IMR-90 (cell line): ENCODE data around the gene HFE. TPM values are rescaled to one million over a fixed set of nuclear protein-coding genes. Genes with fewer than 3 reads are reported as not detected.

Experiments used
- ATAC-seq: fragments of 200-7000 bp; cut with Tn5 transposase; 2 replicates; pipeline ENCODE4 v1.9.1; 2020; ENCODE audit warnings: low read depth, mild to moderate bottlenecking, moderate library complexity
- BruUV-seq: library from RNA; stranded (reverse); fragments of 400-500 nt; replicated peaks from 2 replicates; lab custom pipeline; 2021; lab: Mats Ljungman, UMichigan
- CTCF ChIA-PET: fragments of 300-600 bp; formaldehyde crosslinking; extraction: SDS; loops from one replicate; lab custom pipeline; 2021; ENCODE audit warnings: antibody characterized with exemption; lab: Yijun Ruan, JAX
- POLR2A ChIA-PET: fragments of 300-600 bp; sonication (Branson Sonifier 250); formaldehyde crosslinking; loops from one replicate; lab custom pipeline; 2022; ENCODE audit warnings: antibody characterized with exemption; ENCODE audit not compliant: unreplicated experiment; lab: Charles Lee
- DNase-seq: peaks from one replicate; pipeline ENCODE4 v3.0.0; 2013
- H2AFZ ChIP-seq: replicated peaks from 2 replicates; pipeline ENCODE3; 2013; ENCODE audit warnings: low read length, mild to moderate bottlenecking; ENCODE audit not compliant: poor library complexity
- H2AK5ac ChIP-seq: 2 replicates; pipeline ENCODE4 v1.6.1; 2013; ENCODE audit warnings: low read depth, low read length, inconsistent platforms
- H2AK9ac ChIP-seq: replicated peaks from 2 replicates; pipeline ENCODE3; 2013; ENCODE audit warnings: mild to moderate bottlenecking, low read depth, low read length, moderate library complexity; ENCODE audit not compliant: poor library complexity
- H2BK120ac ChIP-seq: 2 replicates; pipeline ENCODE4 v1.6.1; 2013; ENCODE audit warnings: low read depth, low read length, inconsistent platforms
- H2BK15ac ChIP-seq: 3 replicates; pipeline ENCODE4 v1.6.1; 2013; ENCODE audit warnings: low read depth, low read length, inconsistent platforms
- H2BK20ac ChIP-seq: 2 replicates; pipeline ENCODE4 v1.6.1; 2013; ENCODE audit warnings: low read depth, mild to moderate bottlenecking, inconsistent platforms, low read length, moderate library complexity
- H2BK5ac ChIP-seq: 2 replicates; pipeline ENCODE4 v1.6.1; 2013; ENCODE audit warnings: mild to moderate bottlenecking, low read depth, low read length, inconsistent platforms; ENCODE audit not compliant: poor library complexity, severe bottlenecking
- H3K14ac ChIP-seq: replicated peaks from 2 replicates; pipeline ENCODE4 v1.6.1; 2013; ENCODE audit warnings: low read depth, low read length, inconsistent platforms
- H3K18ac ChIP-seq: 2 replicates; pipeline ENCODE4 v1.6.1; 2013; ENCODE audit warnings: low read depth, low read length, control low read depth
- H3K23ac ChIP-seq: 2 replicates; pipeline ENCODE4 v1.6.1; 2013; ENCODE audit warnings: low read depth, low read length, inconsistent platforms
- H3K27ac ChIP-seq: 2 replicates; pipeline ENCODE4 v1.5.1; 2013; ENCODE audit warnings: mild to moderate bottlenecking, control low read depth, low read length; ENCODE audit not compliant: insufficient read depth
- H3K27me3 ChIP-seq: 2 replicates; pipeline ENCODE4 v1.6.1; 2013; ENCODE audit warnings: low read length; ENCODE audit not compliant: control insufficient read depth, insufficient read depth
- H3K36me3 ChIP-seq: 2 replicates; pipeline ENCODE4 v1.6.1; 2013; ENCODE audit warnings: low read length, mixed read lengths; ENCODE audit not compliant: control insufficient read depth, insufficient read depth
- H3K4ac ChIP-seq: 2 replicates; pipeline ENCODE4 v1.6.1; 2013; ENCODE audit warnings: low read depth, low read length, inconsistent platforms
- H3K4me1 ChIP-seq: 2 replicates; pipeline ENCODE4 v1.6.1; 2013; ENCODE audit warnings: low read length, mixed read lengths; ENCODE audit not compliant: control insufficient read depth, insufficient read depth
- H3K4me2 ChIP-seq: 2 replicates; pipeline ENCODE4 v1.6.1; 2013; ENCODE audit warnings: low read depth, mild to moderate bottlenecking, control low read depth, low read length, moderate library complexity
- H3K4me3 ChIP-seq: 2 replicates; pipeline ENCODE4 v1.5.1; 2013; ENCODE audit warnings: low read depth, mild to moderate bottlenecking, control low read depth, low read length, moderate library complexity; ENCODE audit not compliant: insufficient read depth
- H3K56ac ChIP-seq: 2 replicates; pipeline ENCODE4 v1.6.1; 2013; ENCODE audit warnings: low read length, inconsistent platforms; ENCODE audit not compliant: insufficient read depth; ENCODE audit errors: extremely low read depth
- H3K79me1 ChIP-seq, 2 experiments: 2 replicates each; pipeline ENCODE4 v1.6.1; 2013; ENCODE audit warnings: low read length in 2 of 2, inconsistent platforms in 1 of 2, low read depth in 1 of 2
- H3K9ac ChIP-seq: 2 replicates; pipeline ENCODE4 v1.6.1; 2013; ENCODE audit warnings: low read depth, low read length, control low read depth
- H3K9me1 ChIP-seq: 2 replicates; pipeline ENCODE4 v1.6.1; 2013; ENCODE audit warnings: low read length, inconsistent platforms; ENCODE audit not compliant: insufficient read depth
- H3K9me3 ChIP-seq: 2 replicates; pipeline ENCODE4 v1.6.1; 2013; ENCODE audit warnings: low read length; ENCODE audit not compliant: control insufficient read depth, insufficient read depth
- H4K20me1 ChIP-seq: 2 replicates; pipeline ENCODE4 v1.6.1; 2013; ENCODE audit warnings: low read length, inconsistent platforms; ENCODE audit not compliant: insufficient read depth
- H4K5ac ChIP-seq: 2 replicates; pipeline ENCODE4 v1.6.1; 2013; ENCODE audit warnings: mild to moderate bottlenecking, low read depth, low read length, control low read depth
- H4K8ac ChIP-seq, 2 experiments: 2 replicates each; pipeline ENCODE4 v1.6.1; 2013; ENCODE audit warnings: low read depth in 2 of 2, low read length in 2 of 2, control low read depth in 1 of 2, inconsistent platforms in 1 of 2
- H4K91ac ChIP-seq: 2 replicates; pipeline ENCODE4 v1.6.1; 2013; ENCODE audit warnings: low read depth, low read length, inconsistent platforms; ENCODE audit not compliant: insufficient read depth
- BHLHE40 ChIP-seq: fragments of 150-350 bp; IDR thresholded peaks from 2 replicates; pipeline ENCODE4 v1.6.1; 2016; ENCODE audit warnings: mild to moderate bottlenecking, low read depth, low read length
- CEBPB ChIP-seq: IDR thresholded peaks from 2 replicates; pipeline ENCODE4 v1.6.1; 2012; ENCODE audit warnings: low read depth, low read length, improper control_type of control experiment
- CHD1 ChIP-seq: IDR thresholded peaks from 2 replicates; pipeline ENCODE4 v1.6.1; 2012; ENCODE audit warnings: low read depth, low read length, improper control_type of control experiment
- FOS ChIP-seq: fragments of 150-350 bp; IDR thresholded peaks from 2 replicates; pipeline ENCODE4 v1.6.1; 2016; ENCODE audit warnings: low read depth, low read length
- MAFK ChIP-seq: IDR thresholded peaks from 2 replicates; pipeline ENCODE4 v1.6.1; 2012; ENCODE audit warnings: low read depth, low read length, improper control_type of control experiment
- MAZ ChIP-seq: IDR thresholded peaks from 2 replicates; pipeline ENCODE4 v1.6.1; 2012; ENCODE audit warnings: low read depth, mild to moderate bottlenecking, low read length, improper control_type of control experiment, moderate library complexity, borderline replicate concordance
- MXI1 ChIP-seq: IDR thresholded peaks from 2 replicates; pipeline ENCODE4 v1.6.1; 2012; ENCODE audit warnings: low read depth, mild to moderate bottlenecking, low read length, moderate library complexity, borderline replicate concordance
- NFE2L2 ChIP-seq: fragments of 150-350 bp; IDR thresholded peaks from 2 replicates; pipeline ENCODE4 v1.6.1; 2016; ENCODE audit warnings: low read depth, mild to moderate bottlenecking, low read length
- RAD21 ChIP-seq: IDR thresholded peaks from 2 replicates; pipeline ENCODE4 v1.6.1; 2012; ENCODE audit warnings: low read length, improper control_type of control experiment
- RCOR1 ChIP-seq: IDR thresholded peaks from 2 replicates; pipeline ENCODE4 v1.6.1; 2012; ENCODE audit warnings: mild to moderate bottlenecking, low read length, improper control_type of control experiment; ENCODE audit not compliant: insufficient replicate concordance
- SMC3 ChIP-seq: fragments of 150-350 bp; IDR thresholded peaks from 2 replicates; pipeline ENCODE4 v1.6.1; 2016; ENCODE audit warnings: low read depth, mild to moderate bottlenecking, antibody characterized with exemption, low read length, moderate library complexity
- WGBS, 2 experiments: methylation state at CpG; one replicate each; pipeline versions ENCODE4 v1.1.5 to v1.1.7; 2013; ENCODE audit warnings: missing lambda C conversion rate in 2 of 2; ENCODE audit not compliant: insufficient read length in 1 of 2; ENCODE audit errors: extremely low coverage in 2 of 2; 5-methylcytosine and 5-hydroxymethylcytosine counted together
- dilution Hi-C: fragments of 300-500 bp; cut with HindIII; formaldehyde crosslinking; loops from one replicate; pipeline ENCODE4 v1.14.3; 2018; ENCODE audit warnings: low sequenced_read_pairs; ENCODE audit not compliant: unreplicated experiment
- in situ Hi-C: fragments of 300-500 bp; cut with MboI; formaldehyde crosslinking; loops from 3 replicates; pipeline ENCODE4 v1.14.3; 2019; ENCODE audit warnings: low sequenced_read_pairs, inconsistent platforms, mixed read lengths
- intact Hi-C: fragments of 100-400 bp; cut with micrococcal nuclease; formaldehyde crosslinking; loops from 2 replicates; pipeline ENCODE4 v1.10.0; 2022
- polyA plus RNA-seq, 3 experiments: library from polyadenylated mRNA; depleted of rRNA; stranded (reverse); fragments of >200 nt; gene quantifications; 2 replicates each; pipeline ENCODE4 v1.2.3, GENCODE V29; 2012; ENCODE audit warnings: low replicate concordance in 1 of 3
- total RNA-seq: library from RNA; depleted of rRNA; stranded (reverse); fragments of >200 nt; gene quantifications from 2 replicates; pipeline ENCODE4 v1.2.3, GENCODE V29; 2012
- TF ChIP-seq, protein P1 (sequence below): conservative IDR thresholded peaks from 2 replicates; pipeline ENCODE4 v1.5.1; 2012; ENCODE audit warnings: mild to moderate bottlenecking, low read depth, low read length, improper control_type of control experiment

HFE gene
- total and polyA plus RNA-seq, 2 of the 4 experiments (the other 2 are of a cell fraction) = 14.9 to 15.7 TPM

DNA sequence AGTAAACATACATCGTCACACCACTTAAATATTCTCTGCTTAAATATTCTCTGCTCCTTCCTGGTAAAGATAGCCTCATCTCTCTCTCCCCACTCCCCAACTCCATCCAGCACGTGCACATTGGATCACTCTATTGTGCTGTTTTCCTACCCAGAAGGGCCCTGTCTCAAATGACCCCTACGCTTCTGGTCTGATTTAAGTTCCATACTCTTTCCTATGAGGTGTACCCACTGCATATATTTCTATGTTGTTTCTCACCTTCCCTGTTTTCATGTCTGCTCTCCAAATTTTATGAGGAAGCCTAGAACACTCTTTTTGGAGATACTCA lies 53.7 kb downstream of the HFE start:
- no peak overlapping the region for H3K14ac ChIP-seq
- DNase-seq (no peak), ATAC-seq (no peak)
- ChIA-PET POLR2A (no interaction called here), CTCF (no interaction called here)
- H2BK15ac ChIP-seq = no peak overlapping the region
- no TSS peak for BruUV-seq
- no peak overlapping the region for H2AK9ac ChIP-seq
- no peak overlapping the region for H2AFZ ChIP-seq
- no peak overlapping the region for H3K4me3 ChIP-seq
- no peak overlapping the region for H3K18ac ChIP-seq
- no peaks in the 10 kb centered on the region; the same call in 1 of the 2 replicates for H3K9me1 ChIP-seq
- no peak overlapping the region for H3K4me2 ChIP-seq
- no peak overlapping the region for H3K56ac ChIP-seq
- H3K27me3 ChIP-seq = no peaks in the 10 kb centered on the region
- no peaks in the 10 kb centered on the region for H3K9me3 ChIP-seq
- H2AK5ac ChIP-seq = no peak overlapping the region
- in situ Hi-C loops (no loop called here), dilution Hi-C loops (no loop called here), intact Hi-C loops (no loop called here)
- H2BK5ac ChIP-seq = no peak overlapping the region
- no peak overlapping the region for H2BK120ac ChIP-seq
- no peaks in the 10 kb centered on the region for H3K4me1 ChIP-seq
- H4K8ac ChIP-seq = no peak overlapping the region
- peaks cover 11% of the 10 kb centered on the region for H3K36me3 ChIP-seq
- H3K9ac ChIP-seq = no peak overlapping the region
- no peak overlapping the region for H4K91ac ChIP-seq
- no peaks in the 10 kb centered on the region for H3K79me1 ChIP-seq
- H3K4ac ChIP-seq = no peak overlapping the region
- H4K5ac ChIP-seq = no peak overlapping the region
- H2BK20ac ChIP-seq = no peak overlapping the region
- 0 out of 2 replicates have a peak, but pooled peaks cover 3% of the 10 kb centered on the region for H4K20me1 ChIP-seq
- WGBS, 2 experiments = 100% methylated on average over 1 of the region's 3 CpGs; no CpG with 5 or more reads in 1 of the 2 experiments
- no peak overlapping the region for H3K27ac ChIP-seq
- H3K23ac ChIP-seq = no peak overlapping the region
- TF ChIP-seq MAFK (no peak), CHD1 (no peak), SMC3 (no peak), RCOR1 (no peak), BHLHE40 (no peak), MXI1 (no peak), CEBPB (no peak), FOS (no peak), RAD21 (no peak), NFE2L2 (no peak), MAZ (no peak)
- TF ChIP-seq, protein P1, sequence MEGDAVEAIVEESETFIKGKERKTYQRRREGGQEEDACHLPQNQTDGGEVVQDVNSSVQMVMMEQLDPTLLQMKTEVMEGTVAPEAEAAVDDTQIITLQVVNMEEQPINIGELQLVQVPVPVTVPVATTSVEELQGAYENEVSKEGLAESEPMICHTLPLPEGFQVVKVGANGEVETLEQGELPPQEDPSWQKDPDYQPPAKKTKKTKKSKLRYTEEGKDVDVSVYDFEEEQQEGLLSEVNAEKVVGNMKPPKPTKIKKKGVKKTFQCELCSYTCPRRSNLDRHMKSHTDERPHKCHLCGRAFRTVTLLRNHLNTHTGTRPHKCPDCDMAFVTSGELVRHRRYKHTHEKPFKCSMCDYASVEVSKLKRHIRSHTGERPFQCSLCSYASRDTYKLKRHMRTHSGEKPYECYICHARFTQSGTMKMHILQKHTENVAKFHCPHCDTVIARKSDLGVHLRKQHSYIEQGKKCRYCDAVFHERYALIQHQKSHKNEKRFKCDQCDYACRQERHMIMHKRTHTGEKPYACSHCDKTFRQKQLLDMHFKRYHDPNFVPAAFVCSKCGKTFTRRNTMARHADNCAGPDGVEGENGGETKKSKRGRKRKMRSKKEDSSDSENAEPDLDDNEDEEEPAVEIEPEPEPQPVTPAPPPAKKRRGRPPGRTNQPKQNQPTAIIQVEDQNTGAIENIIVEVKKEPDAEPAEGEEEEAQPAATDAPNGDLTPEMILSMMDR = no peak
